Right lobe of liver (tissue), 6 donors: ENCODE results near the gene TEKT2. TPM values are rescaled to one million over a fixed set of nuclear protein-coding genes. Genes with fewer than 3 reads are reported as not detected.

Experiments used
- ATAC-seq, 4 donors: fragments of 200-7000 bp; cut with Tn5 transposase; one replicate each; pipeline ENCODE4 v1.9.1; 2020; ENCODE audit warnings: mild to moderate bottlenecking in 4 of 4, moderate library complexity in 4 of 4
- DNase-seq, 3 donors: peaks; one replicate each; pipeline ENCODE4 v3.0.0-alpha.2; 2020
- H3K27ac ChIP-seq, 3 donors: fragments of 200-600 bp; one replicate each; pipeline ENCODE4 v1.8.0; 2022
- H3K27me3 ChIP-seq, 2 donors: fragments of 200-600 bp; one replicate each; pipeline ENCODE4 v1.8.0; 2022
- H3K36me3 ChIP-seq, 4 donors: fragments of 200-600 bp; sonication (generic) in 1 of 4; one replicate each; pipeline versions ENCODE4 v1.5.1 to v1.8.0; 2017 to 2022; ENCODE audit warnings: control low read depth in 1 of 4
- H3K4me1 ChIP-seq, 4 donors: fragments of 200-600 bp; sonication (generic) in 1 of 4; one replicate each; pipeline versions ENCODE4 v1.5.1 to v1.8.0; 2017 to 2022; ENCODE audit warnings: control low read depth in 1 of 4
- H3K4me3 ChIP-seq, 3 donors: fragments of 200-600 bp; one replicate each; pipeline ENCODE4 v1.8.0; 2022
- H3K9me3 ChIP-seq, 4 donors: fragments of 200-600 bp; sonication (generic) in 1 of 4; one replicate each; pipeline versions ENCODE4 v1.5.1 to v1.8.0; 2017 to 2022; ENCODE audit warnings: control low read depth in 1 of 4
- POLR2A ChIP-seq: fragments of 450-650 bp; IDR thresholded peaks from one replicate; pipeline ENCODE4 v1.6.1; 2017; ENCODE audit warnings: antibody characterized with exemption, mild to moderate bottlenecking
- WGBS: methylation state at CpG from one replicate; pipeline ENCODE4 v1.1.6; 2018; ENCODE audit warnings: low coverage, low lambda C conversion rate; ENCODE audit not compliant: insufficient coverage; ENCODE audit errors: missing lambda C conversion rate; 5-methylcytosine and 5-hydroxymethylcytosine counted together
- intact Hi-C, 2 donors: fragments of 100-400 bp; cut with DNase I; formaldehyde crosslinking; loops; one replicate each; pipeline versions ENCODE4 v1.11.2 to v1.14.1; 2022
- total RNA-seq, 6 experiments: library from RNA; depleted of rRNA in 2 of 6; stranded (reverse); fragments of >200 nt in 2 of 6; fragmentation: NEBNext Ultra II Directional in 3 of 6; extraction: Animal tissue kit (Norgen Biotek cat#: 25700) in 3 of 6; gene quantifications; one replicate each; pipeline versions ENCODE4 v1.1.0 to v1.2.4, GENCODE V29; 2016 to 2023
- TF ChIP-seq, protein P1 (sequence below), 4 donors: fragments of 200-600 bp in 3 of 4; fragments of 450-650 bp in 1 of 4; IDR thresholded peaks; one replicate each; pipeline versions ENCODE4 v1.5.1 to v1.8.0; 2016 to 2022; ENCODE audit warnings: antibody characterized with exemption in 4 of 4, mild to moderate bottlenecking in 2 of 4
- donor health status: DM: no; HTN: yes; CAD: no.
- donor health status: DM: no; HTN: no; CAD: no.
- donor health status: DM: no; HTN: no; CAD: no.
- donor health status: DM: no; HTN: yes; CAD: no.
- donor health status: DM: no; HTN: yes; CAD: no.

Gene TEKT2
- total RNA-seq, 6 experiments from 2014 or later = not detected

DNA sequence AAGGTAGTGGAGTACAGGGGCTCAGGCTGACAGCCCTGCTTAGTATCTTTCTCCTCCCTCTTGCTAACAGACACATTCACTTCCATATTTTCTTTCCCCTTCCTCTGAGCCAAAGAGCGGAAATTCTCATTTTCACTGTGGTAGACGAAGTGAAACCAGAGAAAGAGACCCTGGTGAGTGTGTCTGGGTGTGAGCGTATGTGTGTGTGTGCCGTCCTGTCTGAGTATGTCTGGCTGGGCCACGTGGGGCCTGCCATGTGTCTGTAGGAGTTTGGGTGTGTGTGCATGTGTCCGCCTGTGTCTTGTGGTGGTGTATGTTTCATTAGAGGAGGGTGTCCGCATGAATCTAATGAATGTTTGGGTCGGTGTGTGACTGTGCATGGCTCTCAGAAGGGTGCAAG lies 39.5 kb downstream of the TEKT2 start:
- 65% methylated on average over 4 of the region's 8 CpGs for WGBS

DNA sequence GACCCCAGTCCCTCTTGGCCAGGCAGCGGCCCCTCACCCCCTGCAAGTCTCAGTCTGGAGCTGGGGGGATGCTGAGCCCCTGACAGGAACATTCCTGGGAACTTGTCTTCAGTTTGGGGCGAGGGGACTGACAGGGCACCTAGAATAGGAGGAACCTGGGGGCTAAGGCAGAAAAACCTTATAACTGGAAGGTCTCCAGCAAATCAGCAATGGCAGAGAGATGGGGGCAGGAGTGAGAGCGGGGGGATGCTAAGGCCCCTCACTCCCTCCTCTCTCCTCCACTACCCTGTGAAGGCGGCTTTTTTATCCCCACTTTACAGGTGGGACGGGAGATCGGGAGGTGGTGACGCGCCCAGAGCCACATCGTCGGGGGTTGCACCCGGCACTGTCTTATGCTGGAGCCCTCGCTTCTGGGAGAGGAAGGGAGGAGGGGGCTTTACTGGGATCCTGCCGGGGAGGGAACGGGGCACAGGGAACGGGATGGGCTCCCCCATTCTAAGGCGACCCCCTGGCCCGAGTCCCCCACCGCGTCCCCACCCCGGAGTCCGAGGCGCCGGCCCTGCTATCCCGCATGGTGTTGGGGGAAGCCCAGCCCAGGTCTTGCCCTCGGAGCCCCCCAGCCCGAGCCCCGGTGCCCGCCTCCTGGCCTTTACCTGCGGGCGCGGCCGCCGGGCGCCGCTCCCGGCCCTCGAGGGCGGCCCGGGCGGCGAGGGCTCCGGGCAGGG lies 40.7 kb downstream of the TEKT2 start:
- H3K36me3 ChIP-seq = no peaks in the 10 kb centered on the region
- 33% methylated on average over 3 of the region's 42 CpGs for WGBS
- H3K27ac ChIP-seq = no peak overlapping the region
- no peaks in the 10 kb centered on the region for H3K27me3 ChIP-seq
- ATAC-seq (no peak), DNase-seq (no peak)
- no peak for TF ChIP-seq POLR2A
- TF ChIP-seq, protein P1, sequence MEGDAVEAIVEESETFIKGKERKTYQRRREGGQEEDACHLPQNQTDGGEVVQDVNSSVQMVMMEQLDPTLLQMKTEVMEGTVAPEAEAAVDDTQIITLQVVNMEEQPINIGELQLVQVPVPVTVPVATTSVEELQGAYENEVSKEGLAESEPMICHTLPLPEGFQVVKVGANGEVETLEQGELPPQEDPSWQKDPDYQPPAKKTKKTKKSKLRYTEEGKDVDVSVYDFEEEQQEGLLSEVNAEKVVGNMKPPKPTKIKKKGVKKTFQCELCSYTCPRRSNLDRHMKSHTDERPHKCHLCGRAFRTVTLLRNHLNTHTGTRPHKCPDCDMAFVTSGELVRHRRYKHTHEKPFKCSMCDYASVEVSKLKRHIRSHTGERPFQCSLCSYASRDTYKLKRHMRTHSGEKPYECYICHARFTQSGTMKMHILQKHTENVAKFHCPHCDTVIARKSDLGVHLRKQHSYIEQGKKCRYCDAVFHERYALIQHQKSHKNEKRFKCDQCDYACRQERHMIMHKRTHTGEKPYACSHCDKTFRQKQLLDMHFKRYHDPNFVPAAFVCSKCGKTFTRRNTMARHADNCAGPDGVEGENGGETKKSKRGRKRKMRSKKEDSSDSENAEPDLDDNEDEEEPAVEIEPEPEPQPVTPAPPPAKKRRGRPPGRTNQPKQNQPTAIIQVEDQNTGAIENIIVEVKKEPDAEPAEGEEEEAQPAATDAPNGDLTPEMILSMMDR (IDR thresholded peaks at IDR 0.05) = no peak
- H3K4me1 ChIP-seq = no peaks in the 10 kb centered on the region
- H3K9me3 ChIP-seq = no peaks in the 10 kb centered on the region
- no peak overlapping the region for H3K4me3 ChIP-seq
- intact Hi-C loops = no loop called here

More for the DNA sequence above, 39.5 kb downstream of the TEKT2 start:
- Histone ChIP-seq H3K4me3 (no peak overlapping the region), H3K27ac (no peak overlapping the region), H3K36me3 (no peaks in the 10 kb centered on the region), H3K9me3 (no peaks in the 10 kb centered on the region), H3K4me1 (no peaks in the 10 kb centered on the region), H3K27me3 (no peaks in the 10 kb centered on the region)
- intact Hi-C loops = no loop called here
- DNase-seq (no peak), ATAC-seq (peak; percentile 42 to 81 (median 60))
- TF ChIP-seq, protein P1 (IDR thresholded peaks at IDR 0.05) = no peak
- no peak for TF ChIP-seq POLR2A

GRCh38 chr1:36125129-36125991 lies 41.5 kb downstream of the TEKT2 start, which contains the start of gene COL8A2:
Gene COL8A2 (minus strand): TSS chr1:36125222. CDS start chr1:36100242, 24,980 bp downstream.
- 50% methylated on average over 12 of the region's 77 CpGs for WGBS
- Histone ChIP-seq H3K36me3 (no peaks in the 10 kb centered on the region), H3K9me3 (no peaks in the 10 kb centered on the region), H3K27me3 (no peaks in the 10 kb centered on the region), H3K4me3 (peak within 1 kb of the TSS in 1 of 3 donors; percentile 13), H3K27ac (no peak within 1 kb of the TSS), H3K4me1 (no peaks in the 10 kb centered on the region)
- ATAC-seq (peak; percentile 8 to 32 (median 26)), DNase-seq (no peak)
- intact Hi-C loops = no loop called here
- TF ChIP-seq, protein P1 (IDR thresholded peaks at IDR 0.05) = no peak
- TF ChIP-seq POLR2A = no peak

- H3K4me3 ChIP-seq = no peak overlapping the region
- TF ChIP-seq, protein P1 (IDR thresholded peaks at IDR 0.05) = no peak
- TF ChIP-seq POLR2A = no peak
- H3K4me1 ChIP-seq = no peaks in the 10 kb centered on the region
- H3K9me3 ChIP-seq = no peaks in the 10 kb centered on the region
- no peaks in the 10 kb centered on the region for H3K36me3 ChIP-seq
- WGBS = 78% methylated on average over 16 of the region's 21 CpGs
- H3K27me3 ChIP-seq = no peaks in the 10 kb centered on the region
- no peak for ATAC-seq
- intact Hi-C loops = no loop called here
- H3K27ac ChIP-seq = no peak overlapping the region
- no peak for DNase-seq
Measured at GRCh38 chr1:36126005-36126716, 42.3 kb downstream of the TEKT2 start.
